Neutrophil (primary cell): ENCODE data around the gene ARHGAP23.

Experiments
- H3K27ac ChIP-seq: fragments of 200-600 bp; sonication (generic); 2 replicates; pipeline ENCODE4 v1.5.1; 2016; ENCODE audit warnings: mild to moderate bottlenecking, moderate library complexity
- H3K27me3 ChIP-seq: fragments of 200-600 bp; sonication (generic); 2 replicates; pipeline ENCODE4 v1.6.0; 2016; ENCODE audit warnings: mild to moderate bottlenecking
- H3K36me3 ChIP-seq: fragments of 200-600 bp; sonication (generic); 2 replicates; pipeline ENCODE4 v1.5.1; 2017
- H3K4me1 ChIP-seq, 2 experiments: fragments of 200-600 bp in 1 of 2; sonication (generic) in 1 of 2; 1 replicate in 1 of 2; 2 replicates in 1 of 2; pipeline versions ENCODE4 v1.5.1 to v1.6.1; 2013 to 2016; ENCODE audit warnings: low read depth in 1 of 2, low read length in 1 of 2, mild to moderate bottlenecking in 1 of 2, moderate library complexity in 1 of 2; ENCODE audit not compliant: control insufficient read depth in 1 of 2, insufficient read depth in 1 of 2
- H3K4me3 ChIP-seq, 2 experiments: fragments of 200-600 bp in 1 of 2; sonication (generic) in 1 of 2; 1 replicate in 1 of 2; 2 replicates in 1 of 2; pipeline ENCODE4 v1.5.1; 2013 to 2016; ENCODE audit warnings: low read depth in 1 of 2, low read length in 1 of 2, mild to moderate bottlenecking in 1 of 2, moderate library complexity in 1 of 2
- H3K9me3 ChIP-seq: fragments of 200-600 bp; sonication (generic); 2 replicates; pipeline ENCODE4 v1.5.1; 2016
- CTCF ChIP-seq: fragments of 200-600 bp; sonication (generic); IDR thresholded peaks from 2 replicates; pipeline ENCODE4 v1.5.1; 2016; ENCODE audit warnings: antibody characterized with exemption

ARHGAP23 gene

GRCh38 chr17:38428112-38428642 lies at the start of gene ARHGAP23:
Gene ARHGAP23, plus strand, starts transcription at chr17:38428464. Its CDS starts 22 bp downstream, at chr17:38428486.
- Histone ChIP-seq H3K4me3 (peak within 1 kb of the TSS; percentile 58 to 71), H3K27me3 (peaks cover 61% of the 10 kb centered on the region), H3K27ac (no peak within 1 kb of the TSS), H3K36me3 (no peaks in the 10 kb centered on the region), H3K4me1 (peaks cover 17 to 23% of the 10 kb centered on the region in 2 experiments), H3K9me3 (no peaks in the 10 kb centered on the region)
- TF ChIP-seq CTCF = no peak

- TF ChIP-seq CTCF = no peak
- H3K9me3 ChIP-seq = no peaks in the 10 kb centered on the region
- no peaks in the 10 kb centered on the region for H3K4me1 ChIP-seq
- H3K36me3 ChIP-seq = peaks cover 11% of the 10 kb centered on the region
- no peak overlapping the region for H3K4me3 ChIP-seq
- no peaks in the 10 kb centered on the region for H3K27me3 ChIP-seq
- H3K27ac ChIP-seq = no peak overlapping the region
These were observed 48.8 kb upstream of the ARHGAP23 start for GRCh38 chr17:38379448-38379847.

- H3K36me3 ChIP-seq = peaks cover 22% of the 10 kb centered on the region
- TF ChIP-seq CTCF = no peak
These were observed 33.2 kb upstream of the ARHGAP23 start for GRCh38 chr17:38395090-38395489.

GRCh38 chr17:38397227-38397626 lies 31.0 kb upstream of the ARHGAP23 start:
- no peak for TF ChIP-seq CTCF
- Histone ChIP-seq H3K4me3 (no peak overlapping the region), H3K4me1 (no peaks in the 10 kb centered on the region), H3K27me3 (no peaks in the 10 kb centered on the region), H3K36me3 (peaks cover 32% of the 10 kb centered on the region), H3K9me3 (no peaks in the 10 kb centered on the region), H3K27ac (no peak overlapping the region)

More at GRCh38 chr17:38395090-38395489, 33.2 kb upstream of the ARHGAP23 start:
- Histone ChIP-seq H3K4me1 (no peaks in the 10 kb centered on the region), H3K27me3 (no peaks in the 10 kb centered on the region), H3K27ac (no peak overlapping the region), H3K9me3 (no peaks in the 10 kb centered on the region), H3K4me3 (no peak overlapping the region)

- H3K36me3 ChIP-seq = peaks cover 31% of the 10 kb centered on the region
- no peak overlapping the region for H3K27ac ChIP-seq
- H3K27me3 ChIP-seq = no peaks in the 10 kb centered on the region
- H3K4me1 ChIP-seq = no peaks in the 10 kb centered on the region
- no peak for TF ChIP-seq CTCF
- no peak overlapping the region for H3K4me3 ChIP-seq
- H3K9me3 ChIP-seq = no peaks in the 10 kb centered on the region
These were observed 28.0 kb upstream of the ARHGAP23 start for GRCh38 chr17:38400286-38400685.
